Ishikawa (cell line): Measurements from ENCODE around the gene ACSL3.

Source experiments
- CEBPB ChIP-seq: IDR thresholded peaks from 2 replicates; pipeline ENCODE4 v1.6.1; 2012
- CREB1 ChIP-seq: IDR thresholded peaks from 2 replicates; pipeline ENCODE4 v1.6.1; 2012; ENCODE audit warnings: low read depth
- EGR1 ChIP-seq: IDR thresholded peaks from 2 replicates; pipeline ENCODE4 v1.6.1; 2012
- EP300 ChIP-seq: IDR thresholded peaks from 2 replicates; pipeline ENCODE4 v1.6.1; 2012; ENCODE audit warnings: borderline replicate concordance
- FOXM1 ChIP-seq: IDR thresholded peaks from 2 replicates; pipeline ENCODE4 v1.6.1; 2012; ENCODE audit warnings: low read depth, borderline replicate concordance
- MAX ChIP-seq: IDR thresholded peaks from 2 replicates; pipeline ENCODE4 v1.6.1; 2012
- NFIC ChIP-seq: IDR thresholded peaks from 2 replicates; pipeline ENCODE4 v1.6.1; 2012
- RAD21 ChIP-seq: IDR thresholded peaks from 2 replicates; pipeline ENCODE4 v1.6.1; 2012; ENCODE audit warnings: low read depth
- REST ChIP-seq: IDR thresholded peaks from 2 replicates; pipeline ENCODE4 v1.6.1; 2012; ENCODE audit warnings: low read depth, mild to moderate bottlenecking
- TAF1 ChIP-seq: IDR thresholded peaks from 2 replicates; pipeline ENCODE4 v1.6.1; 2012; ENCODE audit warnings: low read depth, mild to moderate bottlenecking
- TCF12 ChIP-seq: IDR thresholded peaks from 2 replicates; pipeline ENCODE4 v1.6.1; 2012; ENCODE audit warnings: low read depth
- TEAD4 ChIP-seq: IDR thresholded peaks from 2 replicates; pipeline ENCODE4 v1.6.1; 2012
- USF1 ChIP-seq: IDR thresholded peaks from 2 replicates; pipeline ENCODE4 v1.6.1; 2012
- YY1 ChIP-seq: IDR thresholded peaks from 2 replicates; pipeline ENCODE4 v1.6.1; 2012; ENCODE audit warnings: low read depth
- ZBTB7A ChIP-seq: IDR thresholded peaks from 2 replicates; pipeline ENCODE4 v1.6.1; 2012; ENCODE audit warnings: low read depth

The ACSL3 gene

GRCh38 chr2:222933458-222933857, 72.6 kb downstream of the ACSL3 start:
- no peak for TF ChIP-seq ZBTB7A
- TF ChIP-seq RAD21: no peak
- no peak for TF ChIP-seq TEAD4
- no peak for TF ChIP-seq USF1
- no peak for TF ChIP-seq TCF12
- no peak for TF ChIP-seq TAF1
- TF ChIP-seq YY1: no peak
- TF ChIP-seq EGR1: no peak
- TF ChIP-seq FOXM1: no peak
- TF ChIP-seq REST: no peak
- TF ChIP-seq MAX: no peak

GRCh38 chr2:222935688-222936298, 75.0 kb downstream of the ACSL3 start:
- TF ChIP-seq EP300 (no peak), CEBPB (peak; percentile 79), TEAD4 (no peak)

GRCh38 chr2:222936705-222937104, 75.9 kb downstream of the ACSL3 start:
- no peak for TF ChIP-seq TCF12
- TF ChIP-seq NFIC: no peak
- no peak for TF ChIP-seq EP300
- TF ChIP-seq TAF1: no peak
- no peak for TF ChIP-seq USF1
- TF ChIP-seq MAX: no peak
- no peak for TF ChIP-seq ZBTB7A
- TF ChIP-seq YY1: no peak
- TF ChIP-seq EGR1: no peak
- TF ChIP-seq CREB1: no peak
- TF ChIP-seq FOXM1: no peak
- no peak for TF ChIP-seq RAD21
- no peak for TF ChIP-seq TEAD4
- TF ChIP-seq CEBPB: no peak
- no peak for TF ChIP-seq REST

- no peak for TF ChIP-seq RAD21
- TF ChIP-seq TAF1: no peak
- no peak for TF ChIP-seq YY1
- TF ChIP-seq EP300: no peak
- TF ChIP-seq TEAD4: no peak
- TF ChIP-seq TCF12: no peak
- TF ChIP-seq FOXM1: no peak
- TF ChIP-seq CEBPB: no peak
- no peak for TF ChIP-seq ZBTB7A
- no peak for TF ChIP-seq CREB1
- TF ChIP-seq EGR1: no peak
- TF ChIP-seq USF1: no peak
- TF ChIP-seq MAX: no peak
- TF ChIP-seq REST: no peak
- TF ChIP-seq NFIC: no peak
These were observed 77.5 kb downstream of the ACSL3 start for GRCh38 chr2:222938327-222938726.
